Panc1 (cell line): ENCODE results near the gene BCL2L11. TPM values are rescaled to one million over a fixed set of nuclear protein-coding genes. Genes with fewer than 3 reads are reported as not detected.
A peak's percentile ranks its signal among the peaks of the same experiment; 100 is the strongest.

Experiments used
- ATAC-seq: fragments of 200-7000 bp; cut with Tn5 transposase; 2 replicates; pipeline ENCODE4 v1.9.1; 2020; ENCODE audit warnings: mild to moderate bottlenecking, moderate library complexity
- BruUV-seq: library from RNA; stranded (reverse); fragments of 400-500 nt; replicated peaks from 2 replicates; lab custom pipeline; 2021; lab: Mats Ljungman, UMichigan
- CTCF ChIA-PET: fragments of 300-600 bp; sonication (Branson Sonifier 250); formaldehyde crosslinking; loops from one replicate; lab custom pipeline; 2022; ENCODE audit warnings: antibody characterized with exemption; lab: Charles Lee
- POLR2A ChIA-PET: fragments of 300-600 bp; sonication (Branson Sonifier 250); formaldehyde crosslinking; loops from one replicate; lab custom pipeline; 2022; ENCODE audit warnings: antibody characterized with exemption; lab: Charles Lee
- DNase-seq: peaks from one replicate; pipeline ENCODE4 v3.0.0-alpha.2; 2010; ENCODE audit warnings: low read depth, low spot score
- H3K27ac ChIP-seq: 2 replicates; pipeline ENCODE4 v1.5.1; 2011; ENCODE audit warnings: mild to moderate bottlenecking, low read length, inconsistent platforms
- H3K27me3 ChIP-seq: fragments of 200-500 bp; sonication (Bioruptor generic); 2 replicates; pipeline ENCODE4 v1.6.0; 2014; ENCODE audit warnings: low read length, inconsistent platforms; ENCODE audit not compliant: control insufficient read depth, insufficient read depth
- H3K36me3 ChIP-seq: fragments of 200-500 bp; sonication (Bioruptor generic); 2 replicates; pipeline ENCODE4 v1.5.1; 2014; ENCODE audit warnings: inconsistent platforms, mild to moderate bottlenecking, low read length, moderate library complexity; ENCODE audit not compliant: control insufficient read depth, insufficient read depth
- H3K4me1 ChIP-seq: 2 replicates; pipeline ENCODE4 v1.5.1; 2011; ENCODE audit warnings: inconsistent platforms, mild to moderate bottlenecking, low read length, moderate library complexity; ENCODE audit not compliant: control insufficient read depth, insufficient read depth
- H3K4me3 ChIP-seq, 2 experiments: 2 replicates each; pipeline ENCODE4 v1.5.1; 2011 to 2012; ENCODE audit warnings: low read depth in 2 of 2, low read length in 2 of 2, mild to moderate bottlenecking in 2 of 2, inconsistent platforms in 1 of 2, moderate library complexity in 1 of 2
- H3K9me3 ChIP-seq: fragments of 200-500 bp; sonication (Bioruptor generic); 2 replicates; pipeline ENCODE4 v1.5.1; 2014; ENCODE audit warnings: low read depth, mild to moderate bottlenecking, inconsistent platforms, low read length, moderate library complexity; ENCODE audit not compliant: control insufficient read depth, insufficient read depth
- CTCF ChIP-seq: fragments of 450-650 bp; IDR thresholded peaks from 2 replicates; pipeline ENCODE4 v1.5.1; 2017; ENCODE audit warnings: mild to moderate bottlenecking
- POLR2AphosphoS5 ChIP-seq: IDR thresholded peaks from 2 replicates; pipeline ENCODE4 v1.6.1; 2012; ENCODE audit warnings: mild to moderate bottlenecking, low read depth, low read length, moderate library complexity
- REST ChIP-seq, 2 experiments: IDR thresholded peaks; 2 replicates each; pipeline ENCODE4 v1.6.1; 2011 to 2012; ENCODE audit warnings: low read depth in 2 of 2, control low read depth in 1 of 2, low read length in 1 of 2, mild to moderate bottlenecking in 1 of 2, moderate library complexity in 1 of 2; ENCODE audit not compliant: insufficient read depth in 1 of 2
- SIN3A ChIP-seq: IDR thresholded peaks from 2 replicates; pipeline ENCODE4 v1.6.1; 2012; ENCODE audit warnings: low read depth, mild to moderate bottlenecking, low read length, moderate library complexity, borderline replicate concordance; ENCODE audit not compliant: insufficient read depth
- TCF7L2 ChIP-seq: IDR thresholded peaks from 2 replicates; pipeline ENCODE4 v1.6.1; 2011; ENCODE audit warnings: mild to moderate bottlenecking, low read depth, low read length, inconsistent platforms
- in situ Hi-C: cut with HindIII; loops from 2 replicates; pipeline ENCODE4 v1.10.0; 2016; ENCODE audit warnings: low sequenced_read_pairs, low pct_unique_long_range_greater_than_20kb
- intact Hi-C: fragments of 100-400 bp; cut with micrococcal nuclease; formaldehyde crosslinking; loops from one replicate; pipeline ENCODE4 v1.10.0; 2022; ENCODE audit not compliant: unreplicated experiment
- total RNA-seq: library from RNA; stranded (reverse); gene quantifications from one replicate; pipeline ENCODE4 v1.2.1, GENCODE V29; 2021; ENCODE audit not compliant: unreplicated experiment

BCL2L11 gene
- total RNA-seq, 1 experiment from 2014 or later: 43.8 TPM

- POLR2A ChIA-PET: no interaction called here
- intact Hi-C loops: no loop called here
- Histone ChIP-seq H3K36me3 (peaks cover 5% of the 10 kb centered on the region), H3K27me3 (no peaks in the 10 kb centered on the region), H3K9me3 (no peaks in the 10 kb centered on the region), H3K27ac (no peak overlapping the region), H3K4me1 (peaks cover 19% of the 10 kb centered on the region), H3K4me3 (no peak overlapping the region)
- ATAC-seq (peak; percentile 83), DNase-seq (peak; percentile 32)
- no TSS peak for BruUV-seq
- in situ Hi-C loops: no loop called here
- CTCF ChIA-PET: interaction anchor here (0.5 kb wide), 1 partner anchor 21 kb away, joined by 10 read pairs; no protein-coding TSS in a partner anchor
- no peak; the same call in none of the 2 replicates for TF ChIP-seq POLR2AphosphoS5
- TF ChIP-seq REST (IDR thresholded peaks at IDR 0.05; ENCODE audit: insufficient read depth in 1 of 2, low read depth in 2 of 2, low read length in 1 of 2): no peak
- TF ChIP-seq TCF7L2: no peak
- no peak for TF ChIP-seq CTCF
- TF ChIP-seq SIN3A: no peak
These were observed 48.0 kb downstream of the BCL2L11 start for GRCh38 chr2:111168528-111169239.

- BruUV-seq: no TSS peak
- CTCF ChIA-PET: no interaction called here
- Histone ChIP-seq H3K9me3 (no peaks in the 10 kb centered on the region), H3K4me3 (no peak overlapping the region), H3K4me1 (peaks cover 19% of the 10 kb centered on the region), H3K36me3 (peaks cover 4% of the 10 kb centered on the region), H3K27me3 (no peaks in the 10 kb centered on the region), H3K27ac (no peak overlapping the region)
- DNase-seq (no peak), ATAC-seq (0 out of 2 replicates have a peak, but pooled peaks have one; percentile 7)
- in situ Hi-C loops (no loop called here), intact Hi-C loops (no loop called here)
- POLR2A ChIA-PET: no interaction called here
- TF ChIP-seq REST (IDR thresholded peaks at IDR 0.05; ENCODE audit: insufficient read depth in 1 of 2, low read depth in 2 of 2, low read length in 1 of 2): no peak
- TF ChIP-seq CTCF: no peak
- TF ChIP-seq POLR2AphosphoS5: no peak
- no peak for TF ChIP-seq SIN3A
- no peak for TF ChIP-seq TCF7L2
These were observed 48.6 kb downstream of the BCL2L11 start for GRCh38 chr2:111169268-111169667.
